ENCODE results near the gene SEC24D.

SEC24D gene

GRCh38 chr4:118770741-118771187 lies 65.2 kb downstream of the SEC24D start:
- Histone ChIP-seq H3K4me1 (ENCODE audit: control insufficient read depth in 1 of 2, insufficient read depth in 2 of 2, low read length in 2 of 2) (peaks cover 11 to 41% of the 10 kb centered on the region in 2 donors), H3K9me3 (ENCODE audit: control insufficient read depth in 1 of 2, low read length in 2 of 2) (no peaks in the 10 kb centered on the region), H3K27me3 (ENCODE audit: low read depth, low read length) (no peaks in the 10 kb centered on the region), H3K27ac (ENCODE audit: low read length) (peak overlapping the region; percentile 16), H3K4me3 (ENCODE audit: low read depth in 1 of 2, low read length in 2 of 2) (no peak overlapping the region), H3K36me3 (ENCODE audit: control insufficient read depth in 1 of 2, insufficient read depth in 2 of 2, low read length in 2 of 2) (peaks cover 13 to 34% of the 10 kb centered on the region in 2 donors)

- Histone ChIP-seq H3K9me3 (ENCODE audit: control insufficient read depth in 1 of 2, low read length in 2 of 2) (no peaks in the 10 kb centered on the region), H3K4me3 (ENCODE audit: low read depth in 1 of 2, low read length in 2 of 2) (no peak overlapping the region), H3K4me1 (ENCODE audit: control insufficient read depth in 1 of 2, insufficient read depth in 2 of 2, low read length in 2 of 2) (peaks cover 19 to 42% of the 10 kb centered on the region in 2 donors), H3K36me3 (ENCODE audit: control insufficient read depth in 1 of 2, insufficient read depth in 2 of 2, low read length in 2 of 2) (peaks cover 19 to 41% of the 10 kb centered on the region in 2 donors), H3K27ac (ENCODE audit: low read length) (peak overlapping the region; percentile 70), H3K27me3 (ENCODE audit: low read depth, low read length) (no peaks in the 10 kb centered on the region)
Measured at GRCh38 chr4:118769161-118769560, 66.8 kb downstream of the SEC24D start.

GRCh38 chr4:118767109-118767508 lies 68.8 kb downstream of the SEC24D start:
- Histone ChIP-seq H3K9me3 (ENCODE audit: control insufficient read depth in 1 of 2, low read length in 2 of 2) (no peaks in the 10 kb centered on the region), H3K4me1 (ENCODE audit: control insufficient read depth in 1 of 2, insufficient read depth in 2 of 2, low read length in 2 of 2) (peaks cover 8 to 33% of the 10 kb centered on the region in 2 donors), H3K27me3 (ENCODE audit: low read depth, low read length) (no peaks in the 10 kb centered on the region), H3K27ac (ENCODE audit: low read length) (peak overlapping the region; percentile 88), H3K36me3 (ENCODE audit: control insufficient read depth in 1 of 2, insufficient read depth in 2 of 2, low read length in 2 of 2) (peaks cover 19 to 42% of the 10 kb centered on the region in 2 donors), H3K4me3 (ENCODE audit: low read depth in 1 of 2, low read length in 2 of 2) (no peak overlapping the region)

- no peaks in the 10 kb centered on the region for H3K9me3 ChIP-seq (ENCODE audit: control insufficient read depth in 1 of 2, low read length in 2 of 2)
- H3K36me3 ChIP-seq (ENCODE audit: control insufficient read depth in 1 of 2, insufficient read depth in 2 of 2, low read length in 2 of 2): peaks cover 19 to 35% of the 10 kb centered on the region in 2 donors
- H3K27me3 ChIP-seq (ENCODE audit: low read depth, low read length): no peaks in the 10 kb centered on the region
- peak overlapping the region; percentile 88 for H3K27ac ChIP-seq (ENCODE audit: low read length)
- H3K4me1 ChIP-seq (ENCODE audit: control insufficient read depth in 1 of 2, insufficient read depth in 2 of 2, low read length in 2 of 2): peaks cover 8 to 30% of the 10 kb centered on the region in 2 donors
- no peak overlapping the region for H3K4me3 ChIP-seq (ENCODE audit: low read depth in 1 of 2, low read length in 2 of 2)
Measured at GRCh38 chr4:118765399-118765798, 70.5 kb downstream of the SEC24D start.

- H3K4me3 ChIP-seq (ENCODE audit: low read depth in 1 of 2, low read length in 2 of 2): no peak overlapping the region
- no peaks in the 10 kb centered on the region for H3K27me3 ChIP-seq (ENCODE audit: low read depth, low read length)
- peaks cover 19 to 26% of the 10 kb centered on the region in 2 donors for H3K36me3 ChIP-seq (ENCODE audit: control insufficient read depth in 1 of 2, insufficient read depth in 2 of 2, low read length in 2 of 2)
- H3K9me3 ChIP-seq (ENCODE audit: control insufficient read depth in 1 of 2, low read length in 2 of 2): no peaks in the 10 kb centered on the region
- peaks cover 8 to 42% of the 10 kb centered on the region in 2 donors for H3K4me1 ChIP-seq (ENCODE audit: control insufficient read depth in 1 of 2, insufficient read depth in 2 of 2, low read length in 2 of 2)
- peak overlapping the region; percentile 2 for H3K27ac ChIP-seq (ENCODE audit: low read length)
Measured at GRCh38 chr4:118762730-118763477, 73.0 kb downstream of the SEC24D start.

- Histone ChIP-seq H3K27me3 (ENCODE audit: low read depth, low read length) (no peaks in the 10 kb centered on the region), H3K4me1 (ENCODE audit: control insufficient read depth in 1 of 2, insufficient read depth in 2 of 2, low read length in 2 of 2) (peaks cover 14 to 46% of the 10 kb centered on the region in 2 donors), H3K9me3 (ENCODE audit: control insufficient read depth in 1 of 2, low read length in 2 of 2) (no peaks in the 10 kb centered on the region), H3K36me3 (ENCODE audit: control insufficient read depth in 1 of 2, insufficient read depth in 2 of 2, low read length in 2 of 2) (peaks cover 18 to 20% of the 10 kb centered on the region in 2 donors), H3K27ac (ENCODE audit: low read length) (peak overlapping the region; percentile 17), H3K4me3 (ENCODE audit: low read depth in 1 of 2, low read length in 2 of 2) (no peak overlapping the region)
Measured at GRCh38 chr4:118762155-118762554, 73.8 kb downstream of the SEC24D start.

- Histone ChIP-seq H3K36me3 (ENCODE audit: control insufficient read depth in 1 of 2, insufficient read depth in 2 of 2, low read length in 2 of 2) (peaks cover 11 to 13% of the 10 kb centered on the region in 2 donors), H3K27ac (ENCODE audit: low read length) (peak overlapping the region; percentile 17), H3K27me3 (ENCODE audit: low read depth, low read length) (no peaks in the 10 kb centered on the region), H3K4me1 (ENCODE audit: control insufficient read depth in 1 of 2, insufficient read depth in 2 of 2, low read length in 2 of 2) (peaks cover 14 to 47% of the 10 kb centered on the region in 2 donors), H3K9me3 (ENCODE audit: control insufficient read depth in 1 of 2, low read length in 2 of 2) (no peaks in the 10 kb centered on the region), H3K4me3 (ENCODE audit: low read depth in 1 of 2, low read length in 2 of 2) (no peak overlapping the region)
Measured at GRCh38 chr4:118761397-118762016, 74.4 kb downstream of the SEC24D start.

GRCh38 chr4:118760493-118760892 lies 75.4 kb downstream of the SEC24D start:
- no peaks in the 10 kb centered on the region for H3K9me3 ChIP-seq (ENCODE audit: control insufficient read depth in 1 of 2, low read length in 2 of 2)
- no peaks in the 10 kb centered on the region for H3K27me3 ChIP-seq (ENCODE audit: low read depth, low read length)
- peaks cover 14 to 44% of the 10 kb centered on the region in 2 donors for H3K4me1 ChIP-seq (ENCODE audit: control insufficient read depth in 1 of 2, insufficient read depth in 2 of 2, low read length in 2 of 2)
- H3K4me3 ChIP-seq (ENCODE audit: low read depth in 1 of 2, low read length in 2 of 2): no peak overlapping the region
- H3K27ac ChIP-seq (ENCODE audit: low read length): no peak overlapping the region
- peaks cover 7 to 8% of the 10 kb centered on the region in 2 donors for H3K36me3 ChIP-seq (ENCODE audit: control insufficient read depth in 1 of 2, insufficient read depth in 2 of 2, low read length in 2 of 2)

- H3K9me3 ChIP-seq (ENCODE audit: control insufficient read depth in 1 of 2, low read length in 2 of 2): no peaks in the 10 kb centered on the region
- no peak overlapping the region for H3K27ac ChIP-seq (ENCODE audit: low read length)
- H3K4me3 ChIP-seq (ENCODE audit: low read depth in 1 of 2, low read length in 2 of 2): no peak overlapping the region
- H3K36me3 ChIP-seq (ENCODE audit: control insufficient read depth in 1 of 2, insufficient read depth in 2 of 2, low read length in 2 of 2): peaks cover 7 to 8% of the 10 kb centered on the region in 2 donors
- peaks cover 13 to 44% of the 10 kb centered on the region in 2 donors for H3K4me1 ChIP-seq (ENCODE audit: control insufficient read depth in 1 of 2, insufficient read depth in 2 of 2, low read length in 2 of 2)
- H3K27me3 ChIP-seq (ENCODE audit: low read depth, low read length): no peaks in the 10 kb centered on the region
Measured at GRCh38 chr4:118760092-118760491, 75.8 kb downstream of the SEC24D start.

GRCh38 chr4:118759481-118759880 lies 76.4 kb downstream of the SEC24D start:
- H3K27ac ChIP-seq (ENCODE audit: low read length): peak overlapping the region; percentile 39
- H3K27me3 ChIP-seq (ENCODE audit: low read depth, low read length): no peaks in the 10 kb centered on the region
- H3K9me3 ChIP-seq (ENCODE audit: control insufficient read depth in 1 of 2, low read length in 2 of 2): no peaks in the 10 kb centered on the region
- peaks cover 4% of the 10 kb centered on the region in 2 donors for H3K36me3 ChIP-seq (ENCODE audit: control insufficient read depth in 1 of 2, insufficient read depth in 2 of 2, low read length in 2 of 2)
- no peak overlapping the region for H3K4me3 ChIP-seq (ENCODE audit: low read depth in 1 of 2, low read length in 2 of 2)
- peaks cover 6 to 45% of the 10 kb centered on the region in 2 donors for H3K4me1 ChIP-seq (ENCODE audit: control insufficient read depth in 1 of 2, insufficient read depth in 2 of 2, low read length in 2 of 2)

GRCh38 chr4:118758293-118758692 lies 77.6 kb downstream of the SEC24D start:
- H3K36me3 ChIP-seq (ENCODE audit: control insufficient read depth in 1 of 2, insufficient read depth in 2 of 2, low read length in 2 of 2): no peaks in the 10 kb centered on the region
- H3K27me3 ChIP-seq (ENCODE audit: low read depth, low read length): no peaks in the 10 kb centered on the region
- peak overlapping the region; percentile 73 for H3K27ac ChIP-seq (ENCODE audit: low read length)
- H3K4me1 ChIP-seq (ENCODE audit: control insufficient read depth in 1 of 2, insufficient read depth in 2 of 2, low read length in 2 of 2): peaks cover 5 to 50% of the 10 kb centered on the region in 2 donors
- no peaks in the 10 kb centered on the region for H3K9me3 ChIP-seq (ENCODE audit: control insufficient read depth in 1 of 2, low read length in 2 of 2)
- H3K4me3 ChIP-seq (ENCODE audit: low read depth in 1 of 2, low read length in 2 of 2): no peak overlapping the region

Measured in muscle layer of duodenum (tissue), 2 donors.